Measurements from ENCODE around the gene LGALS7B.

DNA sequence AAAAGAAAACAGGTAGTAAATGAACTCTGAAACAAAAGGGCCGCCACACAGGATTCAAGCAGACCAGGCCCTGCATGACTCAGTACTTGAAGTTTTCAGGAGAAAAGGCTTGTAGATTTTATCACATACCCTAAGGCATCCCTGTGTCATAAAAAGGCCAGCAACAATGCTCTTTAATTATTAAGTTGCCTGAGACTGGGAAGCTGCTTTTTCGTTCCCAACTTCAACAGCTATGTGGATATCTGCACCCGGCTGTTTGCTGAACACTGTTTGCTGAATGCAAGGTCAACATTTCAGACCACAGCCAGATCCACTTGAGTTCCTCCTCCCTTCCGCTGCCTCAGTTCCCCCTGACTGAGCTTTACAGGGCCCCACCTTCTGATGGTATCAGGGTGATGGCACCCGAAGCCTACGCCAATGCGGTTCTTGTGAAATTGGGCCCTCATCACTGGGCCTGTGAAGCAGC is 48.7 kb downstream of the LGALS7B start:
- TF ChIP-seq, protein P1, sequence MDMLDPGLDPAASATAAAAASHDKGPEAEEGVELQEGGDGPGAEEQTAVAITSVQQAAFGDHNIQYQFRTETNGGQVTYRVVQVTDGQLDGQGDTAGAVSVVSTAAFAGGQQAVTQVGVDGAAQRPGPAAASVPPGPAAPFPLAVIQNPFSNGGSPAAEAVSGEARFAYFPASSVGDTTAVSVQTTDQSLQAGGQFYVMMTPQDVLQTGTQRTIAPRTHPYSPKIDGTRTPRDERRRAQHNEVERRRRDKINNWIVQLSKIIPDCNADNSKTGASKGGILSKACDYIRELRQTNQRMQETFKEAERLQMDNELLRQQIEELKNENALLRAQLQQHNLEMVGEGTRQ (IDR thresholded peaks at IDR 0.05; ENCODE audit: low read length) = no peak
- no peak for TF ChIP-seq POLR2A (IDR thresholded peaks at IDR 0.05; ENCODE audit: control extremely low read depth in 1 of 2, low read depth in 2 of 2, low read length in 2 of 2)
- TF ChIP-seq YY1 (IDR thresholded peaks at IDR 0.05; ENCODE audit: low read depth, low read length) = no peak
- TF ChIP-seq, protein P2, sequence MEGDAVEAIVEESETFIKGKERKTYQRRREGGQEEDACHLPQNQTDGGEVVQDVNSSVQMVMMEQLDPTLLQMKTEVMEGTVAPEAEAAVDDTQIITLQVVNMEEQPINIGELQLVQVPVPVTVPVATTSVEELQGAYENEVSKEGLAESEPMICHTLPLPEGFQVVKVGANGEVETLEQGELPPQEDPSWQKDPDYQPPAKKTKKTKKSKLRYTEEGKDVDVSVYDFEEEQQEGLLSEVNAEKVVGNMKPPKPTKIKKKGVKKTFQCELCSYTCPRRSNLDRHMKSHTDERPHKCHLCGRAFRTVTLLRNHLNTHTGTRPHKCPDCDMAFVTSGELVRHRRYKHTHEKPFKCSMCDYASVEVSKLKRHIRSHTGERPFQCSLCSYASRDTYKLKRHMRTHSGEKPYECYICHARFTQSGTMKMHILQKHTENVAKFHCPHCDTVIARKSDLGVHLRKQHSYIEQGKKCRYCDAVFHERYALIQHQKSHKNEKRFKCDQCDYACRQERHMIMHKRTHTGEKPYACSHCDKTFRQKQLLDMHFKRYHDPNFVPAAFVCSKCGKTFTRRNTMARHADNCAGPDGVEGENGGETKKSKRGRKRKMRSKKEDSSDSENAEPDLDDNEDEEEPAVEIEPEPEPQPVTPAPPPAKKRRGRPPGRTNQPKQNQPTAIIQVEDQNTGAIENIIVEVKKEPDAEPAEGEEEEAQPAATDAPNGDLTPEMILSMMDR (IDR thresholded peaks at IDR 0.05; ENCODE audit: control extremely low read depth in 1 of 3, insufficient read depth in 1 of 3, low read depth in 1 of 3, low read length in 3 of 3) = no peak
- TF ChIP-seq POLR2AphosphoS5 (IDR thresholded peaks at IDR 0.05; ENCODE audit: low read depth, low read length) = no peak; the same call in 1 of the 2 replicates
- TF ChIP-seq JUND (IDR thresholded peaks at IDR 0.05; ENCODE audit: low read length) = no peak
